Adrenal gland (tissue), 5 donors: ENCODE data around the gene DCUN1D2.

Experiments
- CTCF ChIP-seq, 6 experiments: fragments of 450-650 bp in 4 of 6; fragments of 200-600 bp in 2 of 6; sonication (generic) in 1 of 6; IDR thresholded peaks; 1 replicate in 5 of 6; 2 replicates in 1 of 6; pipeline versions ENCODE4 v1.5.1 to v1.8.0; 2016 to 2021; ENCODE audit warnings: antibody characterized with exemption in 6 of 6, mild to moderate bottlenecking in 2 of 6, moderate library complexity in 1 of 6
- POLR2A ChIP-seq, 2 donors: fragments of 450-650 bp; IDR thresholded peaks; one replicate each; pipeline ENCODE4 v1.6.1; 2017; ENCODE audit warnings: antibody characterized with exemption in 2 of 2, mild to moderate bottlenecking in 2 of 2, moderate library complexity in 1 of 2
- donor health status: DM: no; HTN: no; CAD: no.

GRCh38 chr13:113508521-113509254 lies 18.2 kb upstream of the DCUN1D2 start:
- no peak for TF ChIP-seq CTCF (IDR thresholded peaks at IDR 0.05)
- TF ChIP-seq POLR2A (IDR thresholded peaks at IDR 0.05): no peak
